ENCODE measurements around the gene ZBTB39. TPM values are rescaled to one million over a fixed set of nuclear protein-coding genes. Genes with fewer than 3 reads are reported as not detected.

Gene ZBTB39
- total RNA-seq, 1 donor from 2014 or later = 8.5 TPM

DNA sequence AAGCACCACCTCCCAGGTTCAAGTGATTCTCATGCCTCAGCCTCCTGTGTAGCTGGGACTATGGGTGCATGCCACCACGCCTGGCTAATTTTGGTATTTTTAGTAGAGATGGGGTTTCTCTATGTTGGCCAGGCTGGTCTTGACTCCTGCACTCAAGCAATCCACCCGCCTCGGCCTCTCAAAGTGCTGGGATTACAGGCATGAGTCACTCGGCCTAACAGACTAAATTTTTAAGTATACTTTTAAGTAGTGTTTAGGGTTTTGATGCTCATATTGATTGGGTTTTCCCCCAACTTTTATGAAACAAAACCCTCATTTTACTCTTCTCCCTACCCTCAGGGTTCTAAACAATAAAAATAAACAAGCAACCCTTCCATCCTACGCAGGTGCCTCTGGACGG lies 38.1 kb upstream of the ZBTB39 start:
- H3K4me3 ChIP-seq (ENCODE audit: low read depth, low read length) = no peak overlapping the region
- peaks cover 6% of the 10 kb centered on the region for H3K27me3 ChIP-seq (ENCODE audit: control insufficient read depth, insufficient read depth, low read length)
- TF ChIP-seq, protein P1, sequence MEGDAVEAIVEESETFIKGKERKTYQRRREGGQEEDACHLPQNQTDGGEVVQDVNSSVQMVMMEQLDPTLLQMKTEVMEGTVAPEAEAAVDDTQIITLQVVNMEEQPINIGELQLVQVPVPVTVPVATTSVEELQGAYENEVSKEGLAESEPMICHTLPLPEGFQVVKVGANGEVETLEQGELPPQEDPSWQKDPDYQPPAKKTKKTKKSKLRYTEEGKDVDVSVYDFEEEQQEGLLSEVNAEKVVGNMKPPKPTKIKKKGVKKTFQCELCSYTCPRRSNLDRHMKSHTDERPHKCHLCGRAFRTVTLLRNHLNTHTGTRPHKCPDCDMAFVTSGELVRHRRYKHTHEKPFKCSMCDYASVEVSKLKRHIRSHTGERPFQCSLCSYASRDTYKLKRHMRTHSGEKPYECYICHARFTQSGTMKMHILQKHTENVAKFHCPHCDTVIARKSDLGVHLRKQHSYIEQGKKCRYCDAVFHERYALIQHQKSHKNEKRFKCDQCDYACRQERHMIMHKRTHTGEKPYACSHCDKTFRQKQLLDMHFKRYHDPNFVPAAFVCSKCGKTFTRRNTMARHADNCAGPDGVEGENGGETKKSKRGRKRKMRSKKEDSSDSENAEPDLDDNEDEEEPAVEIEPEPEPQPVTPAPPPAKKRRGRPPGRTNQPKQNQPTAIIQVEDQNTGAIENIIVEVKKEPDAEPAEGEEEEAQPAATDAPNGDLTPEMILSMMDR (IDR thresholded peaks at IDR 0.05; ENCODE audit: insufficient read depth, low read length, poor library complexity, severe bottlenecking) = no peak
- DNase-seq (ENCODE audit: low read depth) = no peak
- no peaks in the 10 kb centered on the region for H3K36me3 ChIP-seq (ENCODE audit: control insufficient read depth, insufficient read depth, low read length)

GRCh38 chr12:57042695-57043094 lies 36.3 kb upstream of the ZBTB39 start:
- no peaks in the 10 kb centered on the region for H3K36me3 ChIP-seq (ENCODE audit: control insufficient read depth, insufficient read depth, low read length)
- TF ChIP-seq, protein P1 (IDR thresholded peaks at IDR 0.05; ENCODE audit: insufficient read depth, low read length, poor library complexity, severe bottlenecking) = no peak
- DNase-seq (ENCODE audit: low read depth) = no peak
- H3K4me3 ChIP-seq (ENCODE audit: low read depth, low read length) = no peak overlapping the region
- peaks cover 6% of the 10 kb centered on the region for H3K27me3 ChIP-seq (ENCODE audit: control insufficient read depth, insufficient read depth, low read length)

GRCh38 chr12:57040750-57041149 lies 34.4 kb upstream of the ZBTB39 start:
- H3K4me3 ChIP-seq (ENCODE audit: low read depth, low read length) = no peak overlapping the region
- DNase-seq (ENCODE audit: low read depth) = no peak
- TF ChIP-seq, protein P1 (IDR thresholded peaks at IDR 0.05; ENCODE audit: insufficient read depth, low read length, poor library complexity, severe bottlenecking) = no peak
- peaks cover 3% of the 10 kb centered on the region for H3K27me3 ChIP-seq (ENCODE audit: control insufficient read depth, insufficient read depth, low read length)
- no peaks in the 10 kb centered on the region for H3K36me3 ChIP-seq (ENCODE audit: control insufficient read depth, insufficient read depth, low read length)

- Histone ChIP-seq H3K4me3 (ENCODE audit: low read depth, low read length) (no peak overlapping the region), H3K27me3 (ENCODE audit: control insufficient read depth, insufficient read depth, low read length) (peaks cover 3% of the 10 kb centered on the region), H3K36me3 (ENCODE audit: control insufficient read depth, insufficient read depth, low read length) (no peaks in the 10 kb centered on the region)
- TF ChIP-seq, protein P1 (IDR thresholded peaks at IDR 0.05; ENCODE audit: insufficient read depth, low read length, poor library complexity, severe bottlenecking) = no peak
- no peak for DNase-seq (ENCODE audit: low read depth)
Observed at GRCh38 chr12:57040211-57040610, 33.9 kb upstream of the ZBTB39 start.

DNA sequence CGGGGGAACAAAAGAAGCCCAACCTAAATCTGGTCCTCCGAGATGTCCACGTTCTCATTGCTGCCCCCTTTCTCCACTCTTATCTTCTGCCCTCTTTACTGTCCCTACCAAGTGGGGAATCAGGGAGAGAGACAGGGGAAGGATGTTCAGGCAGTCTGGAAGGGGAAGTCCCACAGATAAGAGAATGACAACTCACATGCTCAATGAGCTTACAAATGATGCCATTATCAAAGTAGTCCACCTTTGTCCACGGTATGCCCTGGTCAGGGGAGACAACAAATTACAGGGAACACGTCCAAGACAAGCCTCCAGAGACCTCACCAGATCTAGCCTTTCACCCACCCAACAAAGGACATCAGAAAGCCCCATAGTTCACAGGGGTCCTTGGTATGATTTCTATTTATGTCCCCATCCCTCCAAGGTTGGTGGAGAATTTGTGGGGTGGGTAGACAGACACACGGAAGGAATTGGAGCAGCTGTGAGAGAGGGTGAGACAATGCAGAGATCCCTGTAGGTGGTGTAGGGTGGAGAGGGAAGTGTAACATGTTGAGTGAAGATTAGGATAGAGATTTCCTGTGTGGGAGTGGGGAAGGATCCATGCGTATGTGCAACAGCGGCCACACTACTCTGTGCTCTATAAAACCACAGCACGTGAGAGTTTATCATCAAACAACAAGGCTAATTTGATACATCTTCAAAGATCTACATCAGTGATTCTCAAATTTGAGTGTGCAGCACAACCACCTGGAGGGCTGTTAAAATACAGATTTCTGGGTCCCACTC lies 32.9 kb upstream of the ZBTB39 start:
- Histone ChIP-seq H3K27me3 (ENCODE audit: control insufficient read depth, insufficient read depth, low read length) (peaks cover 3% of the 10 kb centered on the region), H3K36me3 (ENCODE audit: control insufficient read depth, insufficient read depth, low read length) (no peaks in the 10 kb centered on the region), H3K4me3 (ENCODE audit: low read depth, low read length) (no peak overlapping the region)
- TF ChIP-seq, protein P1 (IDR thresholded peaks at IDR 0.05; ENCODE audit: insufficient read depth, low read length, poor library complexity, severe bottlenecking) = no peak
- no peak for DNase-seq (ENCODE audit: low read depth)

- TF ChIP-seq, protein P1 (IDR thresholded peaks at IDR 0.05; ENCODE audit: insufficient read depth, low read length, poor library complexity, severe bottlenecking) = no peak
Observed at GRCh38 chr12:57037264-57037663, 30.9 kb upstream of the ZBTB39 start.

More at GRCh38 chr12:57037264-57037663, 30.9 kb upstream of the ZBTB39 start:
- no peak for DNase-seq (ENCODE audit: low read depth)
- no peak overlapping the region for H3K4me3 ChIP-seq (ENCODE audit: low read depth, low read length)
- peaks cover 3% of the 10 kb centered on the region for H3K27me3 ChIP-seq (ENCODE audit: control insufficient read depth, insufficient read depth, low read length)
- H3K36me3 ChIP-seq (ENCODE audit: control insufficient read depth, insufficient read depth, low read length) = no peaks in the 10 kb centered on the region
